ENCODE results near the gene PPP1R18.

PPP1R18 gene

DNA sequence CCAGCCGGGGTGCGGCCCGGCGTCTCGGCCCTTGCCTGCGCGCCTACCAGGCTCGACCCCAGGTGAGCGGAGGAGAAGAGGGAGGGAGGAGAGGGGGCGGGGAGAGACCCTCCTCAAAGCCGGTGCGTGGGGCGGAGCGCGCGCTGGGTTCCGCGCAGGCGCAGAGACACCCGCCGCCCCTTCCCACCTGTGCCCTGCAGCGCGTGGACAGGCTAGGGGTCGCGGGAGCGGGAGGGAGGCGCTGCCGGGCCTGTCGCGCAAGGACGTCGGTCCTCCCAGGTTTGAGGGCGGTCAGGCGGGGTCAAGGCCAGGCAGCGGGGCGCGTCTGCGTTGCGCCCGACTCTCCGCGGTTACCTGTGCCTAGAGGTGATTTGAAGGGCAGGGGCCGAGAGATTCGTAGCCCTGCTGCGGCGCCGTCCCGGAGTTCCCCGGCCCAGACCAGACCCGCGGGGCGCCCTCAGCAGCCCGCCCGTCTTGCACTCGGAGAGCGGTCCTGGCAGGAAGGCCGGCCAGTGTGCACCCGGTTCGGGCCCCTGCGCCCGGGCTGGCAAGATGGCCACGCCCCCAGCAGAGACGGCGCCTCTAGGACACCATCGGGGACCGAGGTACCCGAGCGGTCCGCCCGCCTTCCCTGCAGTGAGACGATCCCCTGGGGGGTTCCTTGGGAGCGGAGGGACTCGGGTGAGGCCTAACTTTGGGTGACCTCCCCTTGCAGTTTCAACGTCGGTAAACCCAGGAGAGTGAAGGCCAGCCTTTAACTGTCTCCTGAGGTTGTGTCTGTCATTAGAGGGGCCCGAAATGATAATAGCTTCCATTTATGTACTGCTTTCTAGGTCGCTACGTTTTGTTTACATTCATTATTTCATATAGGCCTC lies 39.0 kb downstream of the PPP1R18 start:
- Histone ChIP-seq H2AK5ac (ENCODE audit: low read length) (no peak overlapping the region), H3K4me2 (ENCODE audit: low read length) (peak overlapping the region; percentile 91), H3K23ac (ENCODE audit: low read length) (peak overlapping the region; percentile 45), H4K5ac (ENCODE audit: low read length) (no peak overlapping the region), H4K8ac (ENCODE audit: low read depth, low read length) (no peak overlapping the region), H3K56ac (ENCODE audit: low read length) (peak overlapping the region; percentile 99), H3K27me3 (ENCODE audit: insufficient read depth, low read length, poor library complexity) (no peaks in the 10 kb centered on the region), H2BK120ac (ENCODE audit: low read depth, low read length) (no peak overlapping the region), H2BK15ac (replicated peaks; ENCODE audit: low read depth) (no peak overlapping the region), H3K79me1 (ENCODE audit: low read length) (peaks cover 16% of the 10 kb centered on the region), H3K27ac (ENCODE audit: low read depth, low read length) (peak overlapping the region; percentile 74), H2BK5ac (ENCODE audit: low read length) (no peak overlapping the region), H3K4ac (ENCODE audit: low read depth, low read length) (peak overlapping the region; percentile 41), H3K18ac (ENCODE audit: low read length) (peak overlapping the region; percentile 98), H3K9ac (ENCODE audit: low read length) (peak overlapping the region; percentile 97), H3K4me3 (ENCODE audit: low read length) (peak overlapping the region; percentile 91), H3K4me1 (ENCODE audit: control insufficient read depth, low read depth, low read length) (peaks cover 2% of the 10 kb centered on the region), H3K36me3 (ENCODE audit: control insufficient read depth, insufficient read depth, low read length) (peaks cover 5% of the 10 kb centered on the region), H3K79me2 (ENCODE audit: control insufficient read depth, insufficient read depth, low read length) (peaks cover 16% of the 10 kb centered on the region)
- no CpG with 5 or more reads among the region's 78 CpGs for whole genome bisulfite sequencing (ENCODE audit: extremely low coverage, insufficient coverage, low lambda C conversion rate)
- DNase-seq = peak; percentile 76

DNA sequence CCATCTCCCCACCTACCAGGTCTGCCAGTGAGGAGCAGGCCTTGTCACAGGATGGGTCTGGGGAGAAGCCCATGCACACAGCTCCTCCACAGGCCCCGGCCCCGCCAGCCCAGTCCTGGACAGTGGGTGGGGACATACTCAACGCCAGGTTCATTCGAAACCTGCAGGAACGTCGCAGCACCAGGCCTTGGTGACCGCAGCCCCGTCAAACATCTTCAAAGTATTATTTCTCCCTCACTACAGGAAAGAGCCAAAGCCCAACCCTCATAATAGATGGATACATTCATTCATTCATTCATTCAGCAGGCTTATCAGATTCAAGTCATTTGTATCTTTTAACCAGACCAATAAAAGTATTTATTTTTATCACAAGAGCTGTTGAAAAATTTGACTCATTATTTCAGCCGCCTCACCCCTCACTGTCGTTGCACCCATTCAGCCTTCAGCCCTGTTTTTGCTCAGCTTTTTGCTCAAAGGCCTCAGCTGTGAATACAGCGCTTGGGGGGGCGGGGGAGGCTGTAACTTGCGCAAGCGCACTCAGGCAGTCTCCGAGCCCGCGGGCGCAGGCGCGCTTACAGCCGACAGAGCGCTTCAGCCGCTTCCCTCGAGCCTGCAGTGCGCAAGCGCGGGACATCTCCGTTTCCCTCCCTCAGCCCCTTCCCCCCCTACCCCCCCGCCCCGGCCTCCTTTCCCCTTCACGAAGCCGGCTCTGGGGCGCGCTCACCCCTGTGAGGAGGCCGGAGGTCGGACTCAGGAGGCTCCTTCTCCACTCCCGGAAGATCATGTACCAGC lies 39.8 kb downstream of the PPP1R18 start, which contains the start of gene C6orf136:
C6orf136 (plus strand) TSS at position 684 of the 792 bp plus-strand sequence; CDS start at position 783, 99 bp downstream.
- peak within 1 kb of the TSS; percentile 98 for H3K18ac ChIP-seq (ENCODE audit: low read length)

DNA sequence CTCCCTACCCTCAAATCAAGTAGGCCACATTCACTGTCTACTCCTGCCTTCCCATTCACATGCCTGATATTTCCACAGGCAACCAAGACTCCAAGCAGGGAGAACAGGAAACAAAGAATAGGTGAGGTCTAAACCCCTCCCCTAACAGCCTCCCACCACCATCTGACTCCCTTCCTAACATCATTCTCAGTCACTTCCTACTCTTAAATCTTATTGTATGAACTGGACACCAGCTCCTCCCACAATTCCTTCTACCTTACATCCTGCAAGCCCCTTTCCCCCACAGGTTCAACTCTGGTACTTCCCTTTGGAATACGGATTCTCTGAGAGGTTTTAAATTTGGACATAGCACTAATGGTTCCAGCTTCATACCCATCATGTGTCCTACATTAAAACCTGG lies 40.5 kb downstream of the PPP1R18 start:
- Histone ChIP-seq H3K4ac (ENCODE audit: low read depth, low read length) (no peak overlapping the region), H3K27me3 (ENCODE audit: insufficient read depth, low read length, poor library complexity) (no peaks in the 10 kb centered on the region), H4K5ac (ENCODE audit: low read length) (no peak overlapping the region), H2BK120ac (ENCODE audit: low read depth, low read length) (no peak overlapping the region), H3K23ac (ENCODE audit: low read length) (no peak overlapping the region), H2BK15ac (replicated peaks; ENCODE audit: low read depth) (no peak overlapping the region), H3K79me2 (ENCODE audit: control insufficient read depth, insufficient read depth, low read length) (peaks cover 16% of the 10 kb centered on the region), H3K79me1 (ENCODE audit: low read length) (peaks cover 16% of the 10 kb centered on the region), H3K9ac (ENCODE audit: low read length) (peak overlapping the region; percentile 57), H3K4me1 (ENCODE audit: control insufficient read depth, low read depth, low read length) (peaks cover 2% of the 10 kb centered on the region), H3K4me2 (ENCODE audit: low read length) (peak overlapping the region; percentile 61), H3K56ac (ENCODE audit: low read length) (peak overlapping the region; percentile 74), H3K18ac (ENCODE audit: low read length) (no peak overlapping the region), H3K36me3 (ENCODE audit: control insufficient read depth, insufficient read depth, low read length) (peaks cover 7% of the 10 kb centered on the region), H2AK5ac (ENCODE audit: low read length) (no peak overlapping the region), H2BK5ac (ENCODE audit: low read length) (no peak overlapping the region), H4K8ac (ENCODE audit: low read depth, low read length) (no peak overlapping the region), H3K27ac (ENCODE audit: low read depth, low read length) (no peak overlapping the region), H3K4me3 (ENCODE audit: low read length) (no peak overlapping the region)
- no CpG with 5 or more reads among the region's 1 CpG for WGBS (ENCODE audit: extremely low coverage, insufficient coverage, low lambda C conversion rate)
- no peak for DNase-seq

More for the DNA sequence above, 39.8 kb downstream of the PPP1R18 start, which contains the start of gene C6orf136:
- peak; percentile 95 for DNase-seq
- no peak within 1 kb of the TSS for H2BK120ac ChIP-seq (ENCODE audit: low read depth, low read length)
- H3K4me2 ChIP-seq (ENCODE audit: low read length) = peak within 1 kb of the TSS; percentile 91
- H2AK5ac ChIP-seq (ENCODE audit: low read length) = no peak within 1 kb of the TSS
- peak within 1 kb of the TSS; percentile 74 for H3K27ac ChIP-seq (ENCODE audit: low read depth, low read length)
- H3K79me2 ChIP-seq (ENCODE audit: control insufficient read depth, insufficient read depth, low read length) = peaks cover 16% of the 10 kb centered on the region
- peaks cover 2% of the 10 kb centered on the region for H3K4me1 ChIP-seq (ENCODE audit: control insufficient read depth, low read depth, low read length)
- peaks cover 16% of the 10 kb centered on the region for H3K79me1 ChIP-seq (ENCODE audit: low read length)
- H3K4ac ChIP-seq (ENCODE audit: low read depth, low read length) = peak within 1 kb of the TSS; percentile 41
- peak within 1 kb of the TSS; percentile 45 for H3K23ac ChIP-seq (ENCODE audit: low read length)
- peak within 1 kb of the TSS; percentile 99 for H3K56ac ChIP-seq (ENCODE audit: low read length)
- no peak within 1 kb of the TSS for H4K5ac ChIP-seq (ENCODE audit: low read length)
- peak within 1 kb of the TSS; percentile 97 for H3K9ac ChIP-seq (ENCODE audit: low read length)
- H4K8ac ChIP-seq (ENCODE audit: low read depth, low read length) = no peak within 1 kb of the TSS
- H3K36me3 ChIP-seq (ENCODE audit: control insufficient read depth, insufficient read depth, low read length) = peaks cover 5% of the 10 kb centered on the region
- H2BK5ac ChIP-seq (ENCODE audit: low read length) = no peak within 1 kb of the TSS
- H3K27me3 ChIP-seq (ENCODE audit: insufficient read depth, low read length, poor library complexity) = no peaks in the 10 kb centered on the region
- WGBS (ENCODE audit: extremely low coverage, insufficient coverage, low lambda C conversion rate) = no CpG with 5 or more reads among the region's 37 CpGs
- no peak within 1 kb of the TSS for H2BK15ac ChIP-seq (replicated peaks; ENCODE audit: low read depth)
- H3K4me3 ChIP-seq (ENCODE audit: low read length) = peak within 1 kb of the TSS; percentile 91

DNA sequence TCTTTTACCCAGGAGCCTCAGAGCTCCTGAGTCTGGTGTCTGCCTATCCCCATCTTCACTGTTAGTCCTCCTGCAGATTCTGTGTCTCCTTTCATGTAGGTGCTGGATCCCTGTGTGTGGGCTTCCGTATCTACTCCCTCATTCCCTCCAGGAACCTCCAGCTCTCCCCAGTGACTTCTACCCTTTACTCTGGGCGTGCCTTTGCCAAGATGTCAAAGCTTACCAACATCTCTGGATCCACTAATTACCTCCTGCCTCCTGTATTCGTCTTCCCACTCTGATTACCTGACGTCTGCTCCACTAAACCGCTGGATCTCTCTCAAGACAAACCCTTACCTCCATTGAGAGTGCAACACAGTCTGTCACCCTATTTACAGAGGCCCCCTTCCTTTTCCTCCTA lies 41.7 kb downstream of the PPP1R18 start:
- no peak overlapping the region for H2BK5ac ChIP-seq (ENCODE audit: low read length)
- H3K4me1 ChIP-seq (ENCODE audit: control insufficient read depth, low read depth, low read length) = peaks cover 2% of the 10 kb centered on the region
- WGBS (ENCODE audit: extremely low coverage, insufficient coverage, low lambda C conversion rate) = no CpG with 5 or more reads among the region's 5 CpGs
- H3K36me3 ChIP-seq (ENCODE audit: control insufficient read depth, insufficient read depth, low read length) = peaks cover 7% of the 10 kb centered on the region
- H4K8ac ChIP-seq (ENCODE audit: low read depth, low read length) = no peak overlapping the region
- peaks cover 16% of the 10 kb centered on the region for H3K79me1 ChIP-seq (ENCODE audit: low read length)
- no peak overlapping the region for H2AK5ac ChIP-seq (ENCODE audit: low read length)
- no peak overlapping the region for H3K23ac ChIP-seq (ENCODE audit: low read length)
- no peak for DNase-seq
- peaks cover 16% of the 10 kb centered on the region for H3K79me2 ChIP-seq (ENCODE audit: control insufficient read depth, insufficient read depth, low read length)
- no peak overlapping the region for H3K4me2 ChIP-seq (ENCODE audit: low read length)
- H2BK120ac ChIP-seq (ENCODE audit: low read depth, low read length) = no peak overlapping the region
- no peak overlapping the region for H3K9ac ChIP-seq (ENCODE audit: low read length)
- H4K5ac ChIP-seq (ENCODE audit: low read length) = no peak overlapping the region
- H3K4ac ChIP-seq (ENCODE audit: low read depth, low read length) = no peak overlapping the region
- no peak overlapping the region for H2BK15ac ChIP-seq (replicated peaks; ENCODE audit: low read depth)
- no peak overlapping the region for H3K56ac ChIP-seq (ENCODE audit: low read length)
- no peak overlapping the region for H3K27ac ChIP-seq (ENCODE audit: low read depth, low read length)
- no peak overlapping the region for H3K18ac ChIP-seq (ENCODE audit: low read length)
- H3K4me3 ChIP-seq (ENCODE audit: low read length) = no peak overlapping the region
- no peaks in the 10 kb centered on the region for H3K27me3 ChIP-seq (ENCODE audit: insufficient read depth, low read length, poor library complexity)

DNA sequence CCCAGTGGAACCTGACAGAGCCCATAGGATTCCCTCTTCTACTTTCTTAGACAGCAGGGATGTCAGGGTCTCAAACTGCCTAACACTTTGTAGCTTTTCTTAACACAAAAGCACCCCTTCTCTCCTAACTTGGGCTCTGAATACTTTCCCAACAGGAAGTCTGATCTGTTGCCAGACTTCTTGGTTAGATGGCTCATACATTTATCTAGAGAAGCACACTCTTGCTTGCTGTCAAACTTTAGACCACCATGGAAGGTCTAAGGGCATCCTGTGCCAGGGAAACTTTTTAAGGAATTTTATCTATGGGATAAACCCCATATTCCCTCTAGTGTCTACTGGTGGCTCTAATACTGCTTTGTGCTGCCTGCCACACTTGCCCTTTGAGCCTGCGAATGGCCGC lies 42.8 kb downstream of the PPP1R18 start:
- no peak for DNase-seq
- Histone ChIP-seq H3K4me3 (ENCODE audit: low read length) (no peak overlapping the region), H2BK120ac (ENCODE audit: low read depth, low read length) (no peak overlapping the region), H2BK5ac (ENCODE audit: low read length) (no peak overlapping the region), H3K79me1 (ENCODE audit: low read length) (peaks cover 13% of the 10 kb centered on the region), H4K8ac (ENCODE audit: low read depth, low read length) (no peak overlapping the region), H3K27ac (ENCODE audit: low read depth, low read length) (no peak overlapping the region), H3K36me3 (ENCODE audit: control insufficient read depth, insufficient read depth, low read length) (peaks cover 7% of the 10 kb centered on the region), H3K9ac (ENCODE audit: low read length) (no peak overlapping the region), H2AK5ac (ENCODE audit: low read length) (no peak overlapping the region), H4K5ac (ENCODE audit: low read length) (no peak overlapping the region), H3K79me2 (ENCODE audit: control insufficient read depth, insufficient read depth, low read length) (peaks cover 16% of the 10 kb centered on the region), H3K27me3 (ENCODE audit: insufficient read depth, low read length, poor library complexity) (no peaks in the 10 kb centered on the region), H3K4me2 (ENCODE audit: low read length) (no peak overlapping the region), H3K18ac (ENCODE audit: low read length) (no peak overlapping the region), H3K4ac (ENCODE audit: low read depth, low read length) (no peak overlapping the region), H3K56ac (ENCODE audit: low read length) (no peak overlapping the region), H3K23ac (ENCODE audit: low read length) (no peak overlapping the region), H2BK15ac (replicated peaks; ENCODE audit: low read depth) (no peak overlapping the region), H3K4me1 (ENCODE audit: control insufficient read depth, low read depth, low read length) (peaks cover 2% of the 10 kb centered on the region)
- WGBS (ENCODE audit: extremely low coverage, insufficient coverage, low lambda C conversion rate) = no CpG with 5 or more reads among the region's 2 CpGs

Measured in mesendoderm (in vitro differentiated cells).